Measurements from ENCODE around the gene ZBTB7C. TPM values are rescaled to one million over a fixed set of nuclear protein-coding genes. Genes with fewer than 3 reads are reported as not detected.

Gene ZBTB7C
- total and polyA plus RNA-seq, 9 of the 15 experiments (the other 6 are each of a cell fraction or from before 2014, with no cell fraction given), result not detected

DNA sequence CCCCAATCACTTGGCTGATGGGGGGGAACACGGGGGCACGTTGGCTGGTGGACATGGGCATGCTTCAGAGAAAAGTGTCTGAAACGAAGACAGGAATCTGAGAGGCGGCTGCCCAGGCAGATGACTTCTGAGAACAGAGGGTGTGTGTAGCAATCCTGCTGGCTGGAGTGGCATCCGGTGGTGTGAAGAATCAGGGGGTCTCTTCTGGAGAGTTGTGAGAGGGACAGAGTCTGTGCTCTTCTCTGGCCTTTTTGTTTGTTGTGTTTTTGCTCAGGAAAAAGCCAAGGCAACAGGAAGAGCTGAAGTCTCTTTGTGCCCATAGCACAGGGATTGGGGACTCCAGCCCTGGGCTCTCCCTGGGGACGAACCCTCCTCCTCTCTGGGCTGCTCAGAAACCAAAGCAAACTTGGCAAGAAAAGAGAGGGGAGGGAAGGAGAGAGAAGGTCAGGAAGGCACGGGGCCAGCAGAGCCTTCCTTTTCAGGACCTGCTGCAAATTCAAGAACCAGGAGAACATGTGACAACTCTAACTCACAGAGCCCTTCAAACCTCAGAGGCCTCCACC lies 381.7 kb downstream of the ZBTB7C start:
- Histone ChIP-seq H3K4me1 (replicated peaks in 1 of 2; ENCODE audit: control insufficient read depth in 2 of 2, insufficient read depth in 2 of 2, low read length in 2 of 2) (peaks cover 0 to 6% of the 10 kb centered on the region in 2 experiments; a peak in 2 of 5 replicates), H3K9me3 (replicated peaks; ENCODE audit: control insufficient read depth, insufficient read depth, low read depth, low read length) (no peaks in the 10 kb centered on the region), H3K9ac (ENCODE audit: insufficient read depth in 1 of 2, low read depth in 2 of 2, low read length in 2 of 2) (no peak overlapping the region), H3K9me1 (ENCODE audit: control insufficient read depth, insufficient read depth, low read length) (no peaks in the 10 kb centered on the region), H3K4me3 (no peak overlapping the region), H2AFZ (ENCODE audit: low read depth, low read length) (no peak overlapping the region), H3K4me2 (ENCODE audit: insufficient read depth, low read length) (no peak overlapping the region), H3K36me3 (ENCODE audit: control insufficient read depth, insufficient read depth, low read length) (no peaks in the 10 kb centered on the region), H3K79me2 (ENCODE audit: control insufficient read depth, insufficient read depth, low read length) (no peaks in the 10 kb centered on the region), H3K27me3 (ENCODE audit: control insufficient read depth in 2 of 2, insufficient read depth in 2 of 2, low read length in 2 of 2) (peaks cover 0 to 44% of the 10 kb centered on the region in 2 experiments; a peak in 3 of 5 replicates), H3K27ac (ENCODE audit: extremely low read depth, low read depth, low read length) (no peak overlapping the region), H4K20me1 (replicated peaks; ENCODE audit: control insufficient read depth, insufficient read depth, low read length) (peaks cover 4% of the 10 kb centered on the region; the same call in 1 of the 2 replicates)
- in situ Hi-C loops (cut with MboI) (loop anchor here (5.0 to 10.0 kb wide), 2 partner anchors 255 to 417 kb away; no protein-coding TSS in a partner anchor), intact Hi-C loops (cut with micrococcal nuclease) (loop anchor here (10.0 kb wide), 1 partner anchor 287 kb away; no protein-coding TSS in a partner anchor)
- ChIA-PET CTCF (ENCODE audit: low intra/inter-chr PET ratio) (no interaction called here), POLR2A (no interaction called here)
- no TSS peak for BruUV-seq (replicated peaks)
- ATAC-seq, result no peak
- TF ChIP-seq TOE1 (IDR thresholded peaks at IDR 0.05; ENCODE audit: borderline replicate concordance) (no peak), TOE1 (CRISPR knock-in tag; IDR thresholded peaks at IDR 0.05; ENCODE audit: borderline replicate concordance, low read depth) (no peak)
- no peak for DNase-seq (ENCODE audit: extremely low read depth in 1 of 4, low spot score in 3 of 4)
- 0% methylated on average over 1 of the region's 7 CpGs for WGBS (ENCODE audit: insufficient coverage, low coverage, missing lambda C conversion rate)
- no peak for FAIRE-seq

DNA sequence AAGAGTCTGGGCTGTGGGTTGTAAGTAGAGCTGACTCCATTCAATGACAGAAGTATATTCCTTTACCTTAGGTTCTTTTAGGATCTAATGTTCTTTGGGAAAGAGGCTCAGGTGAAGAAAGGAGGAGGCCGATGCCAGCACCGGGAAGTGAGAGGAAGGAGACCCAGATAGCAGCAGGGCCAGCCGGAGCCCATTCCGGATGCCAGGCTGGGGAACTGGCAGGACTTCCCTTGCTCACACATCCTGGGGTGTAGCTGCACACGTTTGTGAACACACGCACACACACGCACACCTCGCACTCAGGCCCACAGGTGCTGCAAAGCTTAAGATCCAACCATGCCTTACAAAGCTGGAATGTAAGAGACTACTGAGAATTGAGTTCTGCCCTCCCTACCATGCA lies 383.0 kb downstream of the ZBTB7C start:
- peaks cover 0 to 55% of the 10 kb centered on the region in 2 experiments; a peak in 3 of 5 replicates for H3K27me3 ChIP-seq (ENCODE audit: control insufficient read depth in 2 of 2, insufficient read depth in 2 of 2, low read length in 2 of 2)
- ATAC-seq, result no peak
- ChIA-PET CTCF (ENCODE audit: low intra/inter-chr PET ratio) (no interaction called here), POLR2A (no interaction called here)
- no peaks in the 10 kb centered on the region for H3K36me3 ChIP-seq (ENCODE audit: control insufficient read depth, insufficient read depth, low read length)
- TF ChIP-seq, protein P1, sequence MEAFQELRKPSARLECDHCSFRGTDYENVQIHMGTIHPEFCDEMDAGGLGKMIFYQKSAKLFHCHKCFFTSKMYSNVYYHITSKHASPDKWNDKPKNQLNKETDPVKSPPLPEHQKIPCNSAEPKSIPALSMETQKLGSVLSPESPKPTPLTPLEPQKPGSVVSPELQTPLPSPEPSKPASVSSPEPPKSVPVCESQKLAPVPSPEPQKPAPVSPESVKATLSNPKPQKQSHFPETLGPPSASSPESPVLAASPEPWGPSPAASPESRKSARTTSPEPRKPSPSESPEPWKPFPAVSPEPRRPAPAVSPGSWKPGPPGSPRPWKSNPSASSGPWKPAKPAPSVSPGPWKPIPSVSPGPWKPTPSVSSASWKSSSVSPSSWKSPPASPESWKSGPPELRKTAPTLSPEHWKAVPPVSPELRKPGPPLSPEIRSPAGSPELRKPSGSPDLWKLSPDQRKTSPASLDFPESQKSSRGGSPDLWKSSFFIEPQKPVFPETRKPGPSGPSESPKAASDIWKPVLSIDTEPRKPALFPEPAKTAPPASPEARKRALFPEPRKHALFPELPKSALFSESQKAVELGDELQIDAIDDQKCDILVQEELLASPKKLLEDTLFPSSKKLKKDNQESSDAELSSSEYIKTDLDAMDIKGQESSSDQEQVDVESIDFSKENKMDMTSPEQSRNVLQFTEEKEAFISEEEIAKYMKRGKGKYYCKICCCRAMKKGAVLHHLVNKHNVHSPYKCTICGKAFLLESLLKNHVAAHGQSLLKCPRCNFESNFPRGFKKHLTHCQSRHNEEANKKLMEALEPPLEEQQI (IDR thresholded peaks at IDR 0.05), result no peak
- TF ChIP-seq BRF1 (IDR thresholded peaks at IDR 0.05; ENCODE audit: borderline replicate concordance, extremely low read depth, insufficient read length) (no peak), RBM39 (optimal IDR thresholded peaks at IDR 0.05; ENCODE audit: low read depth, low read length) (no peak), NR2F6 (CRISPR knock-in tag; IDR thresholded peaks at IDR 0.05) (no peak), ZBTB2 (IDR thresholded peaks at IDR 0.05) (no peak), HMBOX1 (IDR thresholded peaks at IDR 0.05) (no peak)
- no peaks in the 10 kb centered on the region for H3K79me2 ChIP-seq (ENCODE audit: control insufficient read depth, insufficient read depth, low read length)
- no peaks in the 10 kb centered on the region for H3K9me3 ChIP-seq (replicated peaks; ENCODE audit: control insufficient read depth, insufficient read depth, low read depth, low read length)
- H3K4me2 ChIP-seq (ENCODE audit: insufficient read depth, low read length), result no peak overlapping the region
- no peak overlapping the region for H3K27ac ChIP-seq (ENCODE audit: extremely low read depth, low read depth, low read length)
- H3K9me1 ChIP-seq (ENCODE audit: control insufficient read depth, insufficient read depth, low read length), result no peaks in the 10 kb centered on the region
- intact Hi-C loops (cut with micrococcal nuclease), result loop anchor here (10.0 kb wide), 1 partner anchor 289 kb away; no protein-coding TSS in a partner anchor
- H2AFZ ChIP-seq (ENCODE audit: low read depth, low read length), result no peak overlapping the region
- no peak overlapping the region for H3K9ac ChIP-seq (ENCODE audit: insufficient read depth in 1 of 2, low read depth in 2 of 2, low read length in 2 of 2)
- no TSS peak for BruUV-seq (replicated peaks)
- no peak overlapping the region for H3K4me3 ChIP-seq
- no peak for DNase-seq (ENCODE audit: extremely low read depth in 1 of 4, low spot score in 3 of 4)
- H3K4me1 ChIP-seq (replicated peaks in 1 of 2; ENCODE audit: control insufficient read depth in 2 of 2, insufficient read depth in 2 of 2, low read length in 2 of 2), result peaks cover 0 to 6% of the 10 kb centered on the region in 2 experiments; a peak in 2 of 5 replicates
- in situ Hi-C loops (cut with MboI), result loop anchor here (5.0 to 10.0 kb wide), 2 partner anchors 254 to 419 kb away; no protein-coding TSS in a partner anchor
- FAIRE-seq, result no peak
- 12% methylated on average over 7 of the region's 8 CpGs for WGBS (ENCODE audit: insufficient coverage, low coverage, missing lambda C conversion rate)
- 0 out of 2 replicates have a peak, but pooled peaks cover 3% of the 10 kb centered on the region for H4K20me1 ChIP-seq (replicated peaks; ENCODE audit: control insufficient read depth, insufficient read depth, low read length)

All from K562 (cell line).